K562 (cell line): Measurements from ENCODE around the gene GLIS2.

Experiments used
- CHAMP1 ChIP-seq: fragments of 450-650 bp; IDR thresholded peaks from 2 replicates; pipeline ENCODE4 v1.6.1; 2016; ENCODE audit warnings: mild to moderate bottlenecking
- MTA3 ChIP-seq: fragments of 450-650 bp; formaldehyde crosslinking; IDR thresholded peaks from 2 replicates; pipeline ENCODE4 v1.6.1; 2017; ENCODE audit warnings: mild to moderate bottlenecking, borderline replicate concordance
- SRF ChIP-seq, 2 experiments: fragments of 250-450, 450-650 bp in 1 of 2; sonication (Bioruptor Pico) in 1 of 2; sonication (generic) in 1 of 2; formaldehyde crosslinking; IDR thresholded peaks; 2 replicates each; pipeline versions ENCODE4 v1.5.0 to v1.5.1; 2020 to 2022; ENCODE audit warnings: mild to moderate bottlenecking in 1 of 2, missing genetic modification reagents in 1 of 2

GRCh38 chr16:4373356-4373908 lies 57.6 kb downstream of the GLIS2 start:
- no peak for TF ChIP-seq MTA3
- TF ChIP-seq CHAMP1 = no peak
- no peak for TF ChIP-seq SRF (CRISPR knock-in tag; IDR thresholded peaks at IDR 0.05)
